HG03521 (cell line): Measurements from ENCODE around the gene SCRN2.

Experiments used
- ATAC-seq: cut with Tn5 transposase; IDR thresholded peaks from one replicate; pipeline ENCODE4 v1.9.1; 2021; ENCODE audit warnings: mild to moderate bottlenecking, moderate library complexity; ENCODE audit not compliant: unreplicated experiment

Gene SCRN2

GRCh38 chr17:47840742-47841487, at the start of gene SCRN2:
SCRN2 (minus strand) TSS chr17:47841273; CDS start chr17:47840843, 430 bp downstream.
- peak; percentile 74 for ATAC-seq

GRCh38 chr17:47889734-47890529, 48.9 kb upstream of the SCRN2 start:
- no peak for ATAC-seq

- ATAC-seq = no peak
These were observed 47.2 kb upstream of the SCRN2 start for GRCh38 chr17:47888293-47888692.

GRCh38 chr17:47884905-47885730, 44.0 kb upstream of the SCRN2 start:
- no peak for ATAC-seq

- ATAC-seq = no peak
These were observed 43.3 kb upstream of the SCRN2 start for GRCh38 chr17:47884427-47884740.

- ATAC-seq = no peak
These were observed 42.7 kb upstream of the SCRN2 start for GRCh38 chr17:47883589-47884426.

GRCh38 chr17:47882695-47883588, 41.9 kb upstream of the SCRN2 start:
- no peak for ATAC-seq

GRCh38 chr17:47882247-47882646, 41.2 kb upstream of the SCRN2 start:
- no peak for ATAC-seq

GRCh38 chr17:47879776-47880454, 38.8 kb upstream of the SCRN2 start:
- ATAC-seq = no peak

GRCh38 chr17:47879028-47879585, 38.0 kb upstream of the SCRN2 start:
- ATAC-seq = no peak

- no peak for ATAC-seq
These were observed 37.3 kb upstream of the SCRN2 start for GRCh38 chr17:47878203-47879027.

- ATAC-seq = no peak
These were observed 36.4 kb upstream of the SCRN2 start for GRCh38 chr17:47877368-47878034.

- ATAC-seq = no peak
These were observed 34.2 kb upstream of the SCRN2 start for GRCh38 chr17:47875011-47875985.

- ATAC-seq = no peak
These were observed 32.4 kb upstream of the SCRN2 start for GRCh38 chr17:47873200-47874090.

- no peak for ATAC-seq
These were observed 31.6 kb upstream of the SCRN2 start for GRCh38 chr17:47872651-47873161.
